HUES6 (cell line): ENCODE measurements around the gene SLAMF8.

ENCODE experiments used
- H3K27ac ChIP-seq: 2 replicates; pipeline ENCODE4 v1.7.0; 2013; ENCODE audit warnings: low read depth, mild to moderate bottlenecking, low read length, inconsistent platforms
- H3K27me3 ChIP-seq: 2 replicates; pipeline ENCODE4 v1.6.1; 2013; ENCODE audit warnings: low read length; ENCODE audit not compliant: control insufficient read depth, insufficient read depth
- H3K36me3 ChIP-seq: 2 replicates; pipeline ENCODE4 v1.6.1; 2013; ENCODE audit warnings: low read length; ENCODE audit not compliant: control insufficient read depth, insufficient read depth
- H3K4me1 ChIP-seq: 2 replicates; pipeline ENCODE4 v1.6.1; 2013; ENCODE audit warnings: low read length; ENCODE audit not compliant: control insufficient read depth, insufficient read depth
- H3K4me3 ChIP-seq: 2 replicates; pipeline ENCODE4 v1.5.1; 2013; ENCODE audit warnings: low read depth, low read length
- H3K9ac ChIP-seq: one replicate; pipeline ENCODE4 v1.6.1; 2013; ENCODE audit warnings: mild to moderate bottlenecking, low read length
- H3K9me3 ChIP-seq: 2 replicates; pipeline ENCODE4 v1.6.1; 2013; ENCODE audit warnings: low read depth, low read length; ENCODE audit not compliant: control insufficient read depth, insufficient read depth

SLAMF8 gene

GRCh38 chr1:159870704-159871103 is 44.0 kb downstream of the SLAMF8 start:
- Histone ChIP-seq H3K27ac (no peak overlapping the region), H3K27me3 (0 out of 2 replicates have a peak, but pooled peaks cover 5% of the 10 kb centered on the region), H3K36me3 (no peaks in the 10 kb centered on the region), H3K9ac (no peak overlapping the region), H3K9me3 (no peaks in the 10 kb centered on the region), H3K4me3 (no peak overlapping the region), H3K4me1 (peaks cover 16% of the 10 kb centered on the region)

- H3K9me3 ChIP-seq: no peaks in the 10 kb centered on the region
- no peak overlapping the region for H3K4me3 ChIP-seq
- 0 out of 2 replicates have a peak, but pooled peaks cover 5% of the 10 kb centered on the region for H3K27me3 ChIP-seq
- H3K27ac ChIP-seq: no peak overlapping the region
- peaks cover 13% of the 10 kb centered on the region for H3K4me1 ChIP-seq
- no peaks in the 10 kb centered on the region for H3K36me3 ChIP-seq
- H3K9ac ChIP-seq: no peak overlapping the region
Measured at GRCh38 chr1:159872891-159873290, 46.2 kb downstream of the SLAMF8 start.

GRCh38 chr1:159873530-159874143 is 47.0 kb downstream of the SLAMF8 start:
- Histone ChIP-seq H3K9me3 (no peaks in the 10 kb centered on the region), H3K27me3 (0 out of 2 replicates have a peak, but pooled peaks cover 5% of the 10 kb centered on the region), H3K9ac (no peak overlapping the region), H3K4me3 (no peak overlapping the region), H3K36me3 (no peaks in the 10 kb centered on the region), H3K27ac (no peak overlapping the region), H3K4me1 (peaks cover 12% of the 10 kb centered on the region)

GRCh38 chr1:159877695-159878444 is 51.2 kb downstream of the SLAMF8 start:
- no peaks in the 10 kb centered on the region for H3K9me3 ChIP-seq
- no peaks in the 10 kb centered on the region; the same call in 1 of the 2 replicates for H3K27me3 ChIP-seq
- H3K36me3 ChIP-seq: no peaks in the 10 kb centered on the region
- H3K9ac ChIP-seq: no peak overlapping the region
- H3K4me3 ChIP-seq: no peak overlapping the region
- H3K4me1 ChIP-seq: peaks cover 13% of the 10 kb centered on the region
- H3K27ac ChIP-seq: no peak overlapping the region

- no peaks in the 10 kb centered on the region; the same call in 1 of the 2 replicates for H3K27me3 ChIP-seq
- no peak overlapping the region for H3K4me3 ChIP-seq
- H3K27ac ChIP-seq: no peak overlapping the region
- H3K9me3 ChIP-seq: no peaks in the 10 kb centered on the region
- no peak overlapping the region for H3K9ac ChIP-seq
- H3K36me3 ChIP-seq: no peaks in the 10 kb centered on the region
- H3K4me1 ChIP-seq: peaks cover 13% of the 10 kb centered on the region
Measured at GRCh38 chr1:159879136-159879535, 52.5 kb downstream of the SLAMF8 start.

- Histone ChIP-seq H3K27me3 (no peaks in the 10 kb centered on the region; the same call in 1 of the 2 replicates), H3K9ac (no peak overlapping the region), H3K9me3 (no peaks in the 10 kb centered on the region), H3K4me3 (no peak overlapping the region), H3K4me1 (peaks cover 13% of the 10 kb centered on the region), H3K36me3 (no peaks in the 10 kb centered on the region), H3K27ac (no peak overlapping the region)
Measured at GRCh38 chr1:159879977-159880376, 53.3 kb downstream of the SLAMF8 start.

GRCh38 chr1:159880430-159880829 is 53.8 kb downstream of the SLAMF8 start:
- H3K9ac ChIP-seq: no peak overlapping the region
- no peaks in the 10 kb centered on the region for H3K36me3 ChIP-seq
- peaks cover 13% of the 10 kb centered on the region for H3K4me1 ChIP-seq
- no peaks in the 10 kb centered on the region for H3K9me3 ChIP-seq
- no peaks in the 10 kb centered on the region; the same call in 1 of the 2 replicates for H3K27me3 ChIP-seq
- H3K27ac ChIP-seq: no peak overlapping the region
- H3K4me3 ChIP-seq: no peak overlapping the region

GRCh38 chr1:159881622-159882526 is 55.2 kb downstream of the SLAMF8 start:
- Histone ChIP-seq H3K27ac (no peak overlapping the region), H3K36me3 (no peaks in the 10 kb centered on the region), H3K4me1 (peaks cover 13% of the 10 kb centered on the region), H3K4me3 (no peak overlapping the region), H3K27me3 (no peaks in the 10 kb centered on the region; the same call in 1 of the 2 replicates), H3K9ac (no peak overlapping the region), H3K9me3 (no peaks in the 10 kb centered on the region)

- Histone ChIP-seq H3K4me3 (no peak overlapping the region), H3K4me1 (peaks cover 13% of the 10 kb centered on the region), H3K9ac (no peak overlapping the region), H3K27ac (no peak overlapping the region), H3K9me3 (no peaks in the 10 kb centered on the region), H3K36me3 (no peaks in the 10 kb centered on the region), H3K27me3 (no peaks in the 10 kb centered on the region; the same call in 1 of the 2 replicates)
Measured at GRCh38 chr1:159882527-159882862, 55.8 kb downstream of the SLAMF8 start.

GRCh38 chr1:159883134-159883533 is 56.5 kb downstream of the SLAMF8 start:
- no peak overlapping the region for H3K9ac ChIP-seq
- no peak overlapping the region for H3K27ac ChIP-seq
- no peaks in the 10 kb centered on the region for H3K9me3 ChIP-seq
- peaks cover 13% of the 10 kb centered on the region for H3K4me1 ChIP-seq
- no peaks in the 10 kb centered on the region for H3K36me3 ChIP-seq
- no peak overlapping the region for H3K4me3 ChIP-seq
- no peaks in the 10 kb centered on the region; the same call in 1 of the 2 replicates for H3K27me3 ChIP-seq
